Endothelial cell (in vitro differentiated cells): ENCODE data around the gene RRP1B. TPM values are rescaled to one million over a fixed set of nuclear protein-coding genes. Genes with fewer than 3 reads are reported as not detected.
A peak's percentile ranks its signal among the peaks of the same experiment; 100 is the strongest.
"Not testable (repeated sequence)": the region's sequence is repeated elsewhere in the genome, so short reads cannot be mapped to it uniquely, and the experiment has no call there.

Experiments
- DNase-seq: peaks from one replicate; pipeline ENCODE4 v3.0.0; 2021; ENCODE audit warnings: low spot score
- H3K27ac Mint-ChIP-seq: one replicate; pipeline ENCODE4 v1.8.0; 2021; ENCODE audit warnings: mixed read lengths, inconsistent platforms; ENCODE audit not compliant: unreplicated experiment
- H3K27me3 Mint-ChIP-seq: one replicate; pipeline ENCODE4 v1.8.0; 2021; ENCODE audit warnings: mild to moderate bottlenecking, moderate library complexity, mixed read lengths, inconsistent platforms; ENCODE audit not compliant: unreplicated experiment
- H3K36me3 Mint-ChIP-seq: one replicate; pipeline ENCODE4 v1.8.0; 2021; ENCODE audit warnings: mild to moderate bottlenecking, low read depth, mixed read lengths, inconsistent platforms; ENCODE audit not compliant: unreplicated experiment
- H3K4me1 Mint-ChIP-seq: one replicate; pipeline ENCODE4 v1.8.0; 2021; ENCODE audit warnings: mild to moderate bottlenecking, mixed read lengths, inconsistent platforms; ENCODE audit not compliant: unreplicated experiment
- H3K4me3 Mint-ChIP-seq: one replicate; pipeline ENCODE4 v1.8.0; 2021; ENCODE audit warnings: mild to moderate bottlenecking, mixed read lengths, inconsistent platforms; ENCODE audit not compliant: unreplicated experiment
- H3K9me3 Mint-ChIP-seq: one replicate; pipeline ENCODE4 v1.8.0; 2021; ENCODE audit warnings: mixed read lengths, inconsistent platforms; ENCODE audit not compliant: unreplicated experiment
- total RNA-seq: library from RNA; stranded (reverse); fragmentation: NEBNext Ultra II Directional; extraction: Animal tissue kit (Norgen Biotek cat#: 25700); gene quantifications from one replicate; pipeline ENCODE4 v1.2.1, GENCODE V29; 2021; ENCODE audit not compliant: unreplicated experiment
- TF ChIP-seq, protein P1 (sequence below): fragments of 200-600 bp; sonication (generic); IDR thresholded peaks from one replicate; pipeline ENCODE4 v1.5.0; 2021; ENCODE audit warnings: antibody characterized with exemption; ENCODE audit not compliant: unreplicated experiment

RRP1B gene
- total RNA-seq, 1 donor from 2014 or later: 33.8 TPM

- Mint-ChIP-seq H3K27me3 (no peaks in the 10 kb centered on the region), H3K27ac (no peak overlapping the region), H3K9me3 (no peaks in the 10 kb centered on the region), H3K36me3 (no peaks in the 10 kb centered on the region), H3K4me3 (no peak overlapping the region), H3K4me1 (peaks cover 5% of the 10 kb centered on the region)
- DNase-seq: peak; percentile 86
- TF ChIP-seq, protein P1, sequence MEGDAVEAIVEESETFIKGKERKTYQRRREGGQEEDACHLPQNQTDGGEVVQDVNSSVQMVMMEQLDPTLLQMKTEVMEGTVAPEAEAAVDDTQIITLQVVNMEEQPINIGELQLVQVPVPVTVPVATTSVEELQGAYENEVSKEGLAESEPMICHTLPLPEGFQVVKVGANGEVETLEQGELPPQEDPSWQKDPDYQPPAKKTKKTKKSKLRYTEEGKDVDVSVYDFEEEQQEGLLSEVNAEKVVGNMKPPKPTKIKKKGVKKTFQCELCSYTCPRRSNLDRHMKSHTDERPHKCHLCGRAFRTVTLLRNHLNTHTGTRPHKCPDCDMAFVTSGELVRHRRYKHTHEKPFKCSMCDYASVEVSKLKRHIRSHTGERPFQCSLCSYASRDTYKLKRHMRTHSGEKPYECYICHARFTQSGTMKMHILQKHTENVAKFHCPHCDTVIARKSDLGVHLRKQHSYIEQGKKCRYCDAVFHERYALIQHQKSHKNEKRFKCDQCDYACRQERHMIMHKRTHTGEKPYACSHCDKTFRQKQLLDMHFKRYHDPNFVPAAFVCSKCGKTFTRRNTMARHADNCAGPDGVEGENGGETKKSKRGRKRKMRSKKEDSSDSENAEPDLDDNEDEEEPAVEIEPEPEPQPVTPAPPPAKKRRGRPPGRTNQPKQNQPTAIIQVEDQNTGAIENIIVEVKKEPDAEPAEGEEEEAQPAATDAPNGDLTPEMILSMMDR: peak; percentile 99
Measured at GRCh38 chr21:43646550-43647260, 12.7 kb upstream of the RRP1B start.

DNA sequence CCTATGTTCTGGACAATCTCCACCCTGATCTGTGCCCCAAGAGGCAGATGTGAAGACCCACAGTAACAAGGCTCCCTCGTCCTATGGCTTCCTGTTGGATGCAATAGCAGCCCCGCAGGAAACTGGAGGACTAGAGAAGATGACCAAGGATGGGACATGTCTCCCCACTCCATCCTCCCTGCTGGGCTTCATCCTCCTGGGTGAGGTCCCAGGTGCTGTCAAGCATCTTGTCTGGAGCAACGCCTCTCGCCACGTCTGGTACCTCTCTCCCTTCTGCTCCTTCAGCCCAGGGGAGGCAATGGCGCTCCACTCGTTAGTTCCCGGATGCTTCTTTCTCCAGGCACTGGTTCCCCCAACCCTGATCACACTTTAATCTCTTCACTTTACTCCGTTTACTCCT, 11.2 kb upstream of the RRP1B start:
- no peaks in the 10 kb centered on the region for H3K27me3 Mint-ChIP-seq
- no peak overlapping the region for H3K27ac Mint-ChIP-seq
- no peak for DNase-seq
- H3K36me3 Mint-ChIP-seq: no peaks in the 10 kb centered on the region
- no peaks in the 10 kb centered on the region for H3K9me3 Mint-ChIP-seq
- no peak overlapping the region for H3K4me3 Mint-ChIP-seq
- TF ChIP-seq, protein P1: no peak
- H3K4me1 Mint-ChIP-seq: peaks cover 5% of the 10 kb centered on the region

DNA sequence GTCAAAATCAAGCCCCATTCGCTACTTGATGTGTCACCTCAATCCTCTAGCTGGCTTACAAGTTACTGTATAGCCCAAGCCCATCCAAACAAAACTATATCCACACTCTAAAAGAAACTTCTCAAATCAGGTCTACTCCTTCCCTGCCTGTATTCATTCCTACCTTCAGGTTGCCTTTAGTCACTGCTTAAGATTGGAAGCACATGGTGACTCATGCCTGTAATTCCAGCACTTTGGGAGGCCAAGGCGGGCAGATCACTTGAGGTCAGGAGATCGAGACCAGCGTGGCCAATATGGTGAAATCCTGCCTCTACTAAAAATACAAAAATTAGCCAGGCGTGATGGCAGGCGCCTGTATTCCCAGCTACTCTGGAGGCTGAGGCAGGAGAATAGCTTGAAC, 7.4 kb upstream of the RRP1B start:
- not testable (repeated sequence) for H3K27me3 Mint-ChIP-seq

GRCh38 chr21:43652616-43653015, 6.7 kb upstream of the RRP1B start:
- Mint-ChIP-seq H3K36me3 (no peaks in the 10 kb centered on the region), H3K27ac (no peak overlapping the region), H3K9me3 (no peaks in the 10 kb centered on the region), H3K27me3 (no peaks in the 10 kb centered on the region), H3K4me1 (peaks cover 6% of the 10 kb centered on the region), H3K4me3 (no peak overlapping the region)
- no peak for DNase-seq
- TF ChIP-seq, protein P1: no peak

More for the DNA sequence above, 7.4 kb upstream of the RRP1B start:
- H3K36me3 Mint-ChIP-seq, H3K27ac Mint-ChIP-seq, DNase-seq, H3K4me1 Mint-ChIP-seq, H3K9me3 Mint-ChIP-seq, H3K4me3 Mint-ChIP-seq: not testable (repeated sequence)

DNA sequence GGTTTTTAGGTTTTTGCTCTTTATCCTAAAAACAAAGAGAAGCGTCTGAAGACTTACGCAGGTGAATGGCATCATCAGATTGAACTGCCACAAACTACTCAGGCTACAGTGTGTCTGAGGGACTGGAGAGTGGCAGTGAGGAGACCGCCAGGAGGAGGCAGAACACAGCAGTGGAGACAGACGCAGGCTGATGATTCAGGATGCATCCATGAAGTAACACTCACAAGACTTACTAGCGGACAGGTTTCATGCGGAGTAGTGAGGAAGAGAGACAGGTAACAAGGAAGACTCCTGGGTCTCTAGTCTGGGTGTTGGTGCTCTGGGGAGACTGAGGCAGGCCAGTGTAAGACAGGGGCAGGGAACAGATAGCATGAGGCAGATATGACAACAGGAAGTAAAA, 5.7 kb upstream of the RRP1B start:
- DNase-seq: no peak
- Mint-ChIP-seq H3K27me3 (no peaks in the 10 kb centered on the region), H3K4me1 (peaks cover 7% of the 10 kb centered on the region), H3K9me3 (no peaks in the 10 kb centered on the region), H3K36me3 (no peaks in the 10 kb centered on the region), H3K4me3 (no peak overlapping the region), H3K27ac (no peak overlapping the region)
- TF ChIP-seq, protein P1: no peak
